HuH-7 (cell line): ENCODE data around the gene FER.
"Not testable (repeated sequence)": the region's sequence is repeated elsewhere in the genome, so short reads cannot be mapped to it uniquely, and the experiment has no call there.

ENCODE experiments used
- DNase-seq: peaks from one replicate; pipeline ENCODE4 v3.0.0; 2011; ENCODE audit warnings: low spot score

Gene FER

DNA sequence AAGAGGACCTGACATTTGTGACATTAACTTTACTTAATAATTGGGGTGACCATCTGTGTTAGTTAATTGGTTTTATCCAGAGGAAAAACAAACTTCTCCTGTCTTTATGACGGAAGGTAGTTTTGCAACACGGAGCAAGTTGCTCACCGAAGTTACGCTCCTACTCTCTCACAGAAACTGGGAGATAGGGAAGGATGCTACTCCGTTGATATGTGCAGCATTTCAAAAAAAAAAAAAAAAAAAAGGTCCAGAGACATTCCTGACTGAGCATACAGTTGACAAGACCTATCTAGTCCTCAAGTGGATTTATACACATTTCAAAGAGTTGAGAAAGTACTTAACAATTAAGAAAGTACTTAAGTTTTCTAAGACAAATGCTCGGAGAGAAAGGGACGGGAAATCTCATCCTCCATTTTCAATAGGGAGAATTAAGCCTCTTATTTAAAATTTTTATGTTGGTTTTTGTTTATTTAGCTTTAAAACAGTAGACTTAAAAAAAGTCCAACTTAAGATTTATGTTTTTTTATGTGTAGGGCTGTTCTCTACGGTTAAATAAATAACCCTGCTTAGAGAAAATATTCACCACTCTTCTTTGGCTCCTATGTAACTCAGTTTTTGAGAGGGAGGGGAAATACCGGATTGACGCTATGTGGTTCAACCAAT lies 455 bp upstream of the FER start:
- DNase-seq = no peak

DNA sequence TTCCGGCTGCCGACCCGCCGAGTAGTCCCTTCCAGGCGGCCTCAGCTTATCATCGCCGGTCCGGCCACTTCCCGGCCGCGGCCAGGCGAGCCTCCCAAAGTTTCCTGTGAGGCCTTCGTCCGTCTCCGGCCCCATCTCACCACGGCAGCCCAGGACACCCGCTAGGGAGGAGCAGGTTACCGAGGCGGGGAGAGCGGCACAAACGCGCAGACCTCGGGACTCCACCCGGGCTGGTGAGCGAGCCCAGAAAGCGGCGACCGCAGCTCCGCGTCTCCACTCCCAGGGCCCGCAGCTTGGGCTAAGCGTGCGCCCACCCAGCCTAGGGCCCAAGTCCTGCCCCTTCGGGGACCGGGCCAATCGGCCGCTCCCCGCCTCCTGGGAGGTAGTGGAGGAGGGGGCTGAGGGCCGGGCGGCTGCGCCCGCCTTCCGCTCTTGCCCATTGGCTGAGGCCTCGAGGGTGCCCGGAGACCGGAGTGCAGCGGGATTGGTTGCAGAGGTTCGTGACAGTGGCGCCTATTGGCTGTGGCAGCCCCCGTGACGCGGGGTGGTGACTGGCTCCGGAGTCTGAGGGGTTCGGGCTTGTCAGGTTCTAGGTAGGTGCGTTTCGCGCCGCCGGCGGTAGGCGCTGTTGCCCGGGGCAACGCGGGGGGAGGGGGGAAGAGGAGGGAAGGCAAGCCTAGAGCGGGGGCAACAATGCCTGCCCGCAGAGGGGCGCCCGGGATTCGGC lies 867 bp downstream of the FER start:
- DNase-seq = peak; percentile 93

DNA sequence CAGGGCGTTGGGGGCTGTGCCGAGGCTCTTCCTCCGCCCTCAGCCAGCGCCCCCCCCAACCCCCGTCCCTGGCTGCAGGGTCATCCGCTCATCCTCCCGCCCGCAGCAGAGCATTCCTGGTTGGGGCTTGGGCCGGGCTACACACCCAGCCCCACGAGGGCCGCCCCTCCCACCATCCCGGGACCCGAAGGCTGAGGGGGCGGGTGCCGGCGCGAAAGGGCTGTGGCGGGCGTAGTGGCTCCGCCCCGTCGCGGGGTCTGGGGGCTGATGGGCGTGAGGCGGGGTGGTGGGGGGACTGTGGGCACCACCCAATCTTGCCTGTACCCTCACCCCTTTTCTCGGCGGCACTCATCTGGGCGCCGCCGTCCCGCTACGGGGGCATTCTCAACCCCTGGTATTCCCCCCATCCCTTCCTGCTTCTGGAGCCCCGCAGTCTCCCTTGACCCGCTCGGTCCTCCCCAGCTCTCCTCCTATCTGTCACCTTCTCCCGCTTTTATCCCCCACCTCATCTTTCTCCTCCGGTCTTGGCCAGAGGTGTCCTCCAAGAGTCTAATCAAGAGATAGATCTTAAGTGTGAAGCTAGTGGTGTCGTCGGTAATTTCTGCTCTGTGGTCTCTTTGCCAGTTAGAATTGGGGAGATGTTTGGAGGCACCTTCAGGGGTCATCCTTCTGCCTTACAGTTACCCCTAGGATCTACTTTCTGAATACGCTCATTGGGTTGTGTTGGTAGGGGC lies 1.6 kb downstream of the FER start:
- DNase-seq = peak; percentile 59

DNA sequence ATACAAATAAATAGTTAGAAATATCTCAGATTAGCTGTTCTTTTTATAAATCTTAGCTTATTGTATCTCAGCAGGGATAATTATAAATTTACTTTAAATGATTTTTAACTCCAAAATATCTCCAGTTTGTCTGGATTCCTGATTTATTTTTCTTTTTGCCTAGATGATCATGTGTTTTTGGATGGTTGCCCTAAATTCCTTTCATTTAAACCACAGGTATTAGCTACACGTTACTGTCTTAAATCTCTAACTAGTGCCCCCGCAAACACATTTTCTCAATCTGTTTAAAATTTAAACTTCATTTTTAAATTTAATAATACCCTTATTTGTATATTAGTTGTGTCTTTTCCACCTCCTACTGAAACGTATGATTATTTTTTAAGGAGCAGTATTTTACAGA lies 5.6 kb downstream of the FER start:
- DNase-seq = no peak

DNA sequence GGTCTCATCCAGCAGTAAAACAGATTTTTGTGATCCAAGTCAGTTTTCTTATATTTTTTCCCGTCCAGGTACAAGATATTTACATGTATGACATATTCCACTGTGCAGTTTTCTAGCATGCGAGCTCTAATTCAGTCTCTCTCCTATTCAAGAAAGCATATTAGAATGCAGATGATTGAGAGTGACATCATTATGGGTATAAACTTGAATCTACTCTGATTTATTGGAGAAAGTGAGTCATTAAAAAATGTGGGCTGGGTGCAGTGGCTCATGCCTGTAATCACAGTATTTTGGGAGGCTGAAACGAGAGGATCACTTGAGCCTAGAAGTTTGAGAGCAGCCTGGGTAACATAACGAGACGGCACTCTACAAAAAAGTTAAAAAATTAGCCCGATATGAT lies 6.2 kb downstream of the FER start:
- DNase-seq = no peak

DNA sequence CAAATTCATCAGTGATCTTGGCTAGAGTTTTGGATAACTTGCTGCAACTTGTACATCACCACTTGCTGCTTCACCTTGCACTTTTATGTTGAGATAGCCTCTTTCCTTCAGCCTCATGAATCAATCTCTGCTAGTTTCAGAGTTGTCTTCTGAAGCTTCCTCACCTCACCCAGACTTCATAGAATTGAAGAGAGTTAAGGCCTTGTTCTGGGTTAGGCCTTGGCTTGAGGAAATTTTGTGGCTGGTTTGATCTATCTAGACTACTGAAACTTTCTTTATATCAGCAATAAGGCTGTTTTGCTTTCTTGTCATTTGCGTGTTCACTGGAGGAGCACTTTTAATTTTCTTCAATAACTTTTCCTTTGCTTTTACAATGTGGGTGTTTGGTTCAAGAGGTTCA lies 12.8 kb downstream of the FER start:
- DNase-seq = no peak

DNA sequence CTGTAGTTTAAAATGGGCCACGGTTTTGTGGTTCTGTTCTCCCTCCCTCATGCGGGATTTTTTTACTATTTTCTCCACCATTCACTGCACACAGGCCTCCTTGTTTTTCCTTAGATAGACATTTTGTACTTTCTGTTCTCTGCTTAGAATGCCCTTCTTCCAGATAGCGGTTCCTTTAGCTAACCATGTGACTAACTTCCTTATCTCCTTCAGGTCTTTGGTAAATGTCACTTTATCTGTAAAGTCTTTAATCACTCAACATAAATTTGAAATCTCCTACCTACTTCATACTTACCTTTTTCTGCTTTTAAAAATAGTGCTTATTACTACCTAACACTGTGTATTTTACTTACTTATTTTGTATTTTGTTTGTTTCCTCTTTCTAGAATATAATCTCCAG lies 15.0 kb downstream of the FER start:
- no peak for DNase-seq

DNA sequence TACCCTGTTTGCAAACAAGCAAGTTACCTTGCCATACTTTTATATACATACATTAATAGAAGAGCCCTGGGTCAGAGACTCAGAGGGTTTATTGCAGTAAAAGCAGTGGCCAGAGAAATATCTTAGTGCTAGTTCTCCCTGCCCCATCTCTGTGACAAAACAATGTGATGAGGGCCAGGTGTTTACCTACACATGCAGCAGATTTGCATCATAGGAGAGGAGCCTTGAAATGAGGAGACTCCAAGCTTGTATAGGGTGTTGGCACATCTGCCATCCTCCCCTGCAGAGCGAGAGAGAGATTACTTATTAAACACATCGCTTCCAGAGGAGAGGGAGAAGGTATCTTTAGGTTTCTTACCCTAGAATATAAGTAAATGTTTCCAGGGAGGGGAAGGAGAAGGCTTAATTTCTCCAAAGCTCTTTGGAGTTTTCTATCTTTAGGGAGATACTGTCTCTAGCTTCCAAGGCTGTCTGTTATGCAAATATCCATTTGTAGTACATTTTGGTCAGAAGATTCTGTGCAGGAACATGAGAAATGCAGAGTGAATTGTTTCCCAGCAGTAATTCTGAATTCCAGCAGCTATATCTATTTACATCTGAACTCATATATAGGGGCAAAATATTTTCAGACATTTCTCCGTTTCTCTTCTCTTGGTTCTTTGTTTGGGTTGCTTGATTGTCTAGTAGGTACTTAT lies 15.7 kb downstream of the FER start:
- DNase-seq = no peak

DNA sequence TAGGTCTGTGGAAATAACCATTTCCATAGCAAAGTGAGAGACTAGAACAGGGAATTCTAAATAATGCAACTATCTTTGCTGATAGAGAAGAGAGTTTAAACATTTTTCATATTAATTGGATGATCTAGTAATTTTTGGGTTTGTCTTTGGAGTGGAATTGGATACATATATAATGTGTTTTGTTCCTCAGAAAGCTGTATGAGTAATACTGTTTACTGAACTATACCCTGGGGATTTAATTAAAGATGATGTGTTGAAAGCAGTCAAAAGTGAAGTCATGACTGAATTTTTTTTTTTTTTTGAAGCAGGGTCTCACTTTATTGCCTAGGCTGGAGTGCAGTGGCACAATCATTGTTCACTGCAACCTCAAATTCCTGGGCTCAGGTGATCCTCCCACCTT lies 17.9 kb downstream of the FER start:
- DNase-seq = no peak

DNA sequence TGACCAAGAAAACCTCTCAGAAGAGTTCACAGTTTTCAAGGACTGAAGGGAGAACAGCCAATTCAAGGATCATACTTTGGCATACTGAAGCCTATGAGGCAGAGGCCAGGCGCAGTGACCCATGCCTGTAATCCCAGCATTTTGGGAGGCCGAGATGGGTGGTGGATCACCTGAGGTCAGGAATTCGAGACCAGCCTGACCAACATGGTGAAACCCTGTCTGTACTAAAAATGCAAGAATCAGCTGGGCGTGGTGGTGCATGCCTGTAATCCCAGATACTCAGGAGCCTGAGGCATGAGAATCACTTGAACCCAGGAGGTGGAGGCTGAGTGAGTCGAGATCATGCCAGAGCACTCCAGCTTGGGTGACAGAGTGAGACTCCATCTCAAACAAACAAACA lies 19.2 kb downstream of the FER start:
- DNase-seq = not testable (repeated sequence)

DNA sequence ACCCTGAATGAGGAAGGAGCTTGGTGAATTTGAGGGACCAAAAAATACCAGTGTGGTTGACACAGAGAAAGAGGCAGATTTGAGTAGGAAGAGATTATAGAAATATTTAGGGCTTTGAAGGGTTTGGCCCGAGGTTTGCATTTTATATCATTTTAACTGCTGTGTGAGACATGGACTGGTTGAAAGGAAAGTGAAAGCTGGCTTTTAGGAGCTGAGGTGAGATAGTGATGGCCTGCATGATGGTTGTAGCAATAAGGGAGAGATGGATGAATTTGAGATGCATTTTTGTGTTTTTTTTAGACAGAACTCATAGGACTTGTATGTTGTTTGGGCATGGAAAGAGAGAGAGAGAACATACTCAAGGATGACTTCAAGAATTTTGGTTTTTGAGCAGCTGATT lies 21.7 kb downstream of the FER start:
- DNase-seq = no peak

DNA sequence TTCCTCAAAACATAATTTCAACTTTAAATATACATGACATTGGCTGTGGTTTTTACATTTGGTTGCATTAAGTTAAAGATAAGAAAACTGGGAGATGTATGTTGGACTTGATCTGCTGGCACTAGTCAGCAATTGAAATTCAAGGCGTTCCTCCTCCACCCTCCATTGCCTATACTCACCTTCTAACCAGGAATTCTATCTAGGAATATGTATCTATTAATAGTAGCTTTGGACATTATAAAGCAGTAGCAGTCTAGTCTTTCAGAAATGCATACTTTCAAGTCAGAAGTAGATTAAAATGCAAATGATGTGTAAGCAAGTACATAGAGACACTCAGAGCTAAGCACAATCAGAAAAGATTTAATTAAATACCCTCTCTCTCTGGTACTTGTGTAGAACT lies 24.9 kb downstream of the FER start:
- DNase-seq = no peak

DNA sequence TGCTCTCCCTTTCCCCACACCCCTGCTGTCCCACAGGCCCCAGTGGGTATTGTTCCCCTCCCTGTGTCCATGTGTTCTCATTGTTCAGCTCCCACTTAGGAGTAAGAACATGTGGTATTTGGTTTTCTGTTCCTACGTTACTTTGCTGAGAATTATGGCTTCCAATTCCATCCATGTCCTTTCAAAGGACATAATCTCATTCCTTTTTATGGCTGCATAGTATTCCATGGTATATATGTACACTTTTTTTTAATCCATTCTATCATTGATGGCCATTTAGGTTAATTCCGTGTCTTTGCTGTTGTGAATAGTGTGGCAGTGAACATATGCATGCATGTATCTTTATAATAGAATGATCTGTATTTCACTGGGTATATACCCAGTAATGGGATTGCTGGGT lies 25.6 kb downstream of the FER start:
- DNase-seq = no peak

DNA sequence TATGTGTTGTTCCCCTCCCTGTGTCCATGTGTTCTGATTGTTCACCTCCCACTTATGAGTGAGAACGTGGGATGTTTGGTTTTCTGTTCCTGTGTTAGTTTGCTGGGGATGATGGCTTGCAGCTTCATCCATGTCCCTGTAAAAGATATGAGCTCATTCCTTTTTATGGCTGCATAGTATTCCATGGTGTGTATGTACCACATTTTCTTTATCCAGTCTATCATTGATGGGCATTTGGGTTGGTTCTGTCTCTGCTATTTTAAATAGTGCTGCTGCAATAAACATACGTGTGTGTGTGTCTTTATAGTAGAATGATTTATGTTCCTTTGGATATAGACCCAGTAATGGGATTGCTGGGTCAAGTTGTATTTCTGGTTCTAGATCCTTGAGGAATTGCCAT lies 26.4 kb downstream of the FER start:
- DNase-seq = not testable (repeated sequence)

DNA sequence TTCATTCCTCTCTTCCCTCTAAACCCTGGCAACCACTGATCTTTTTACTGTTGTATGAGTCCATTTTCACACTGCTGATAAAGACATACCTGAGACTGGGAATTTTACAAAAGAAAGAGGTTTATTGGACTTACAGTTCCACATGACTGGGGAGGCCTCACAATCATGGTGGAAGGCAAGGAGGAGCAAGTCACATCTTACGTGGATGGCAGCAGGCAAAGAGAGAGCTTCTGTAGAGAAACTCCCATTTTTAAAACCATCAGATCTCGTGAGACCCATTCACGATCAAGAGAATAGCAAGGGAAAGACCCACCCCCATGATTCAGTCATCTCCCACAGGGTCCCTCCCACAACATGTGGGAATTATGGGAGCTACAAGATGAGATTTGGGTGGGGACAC lies 29.9 kb downstream of the FER start:
- DNase-seq = not testable (repeated sequence)

DNA sequence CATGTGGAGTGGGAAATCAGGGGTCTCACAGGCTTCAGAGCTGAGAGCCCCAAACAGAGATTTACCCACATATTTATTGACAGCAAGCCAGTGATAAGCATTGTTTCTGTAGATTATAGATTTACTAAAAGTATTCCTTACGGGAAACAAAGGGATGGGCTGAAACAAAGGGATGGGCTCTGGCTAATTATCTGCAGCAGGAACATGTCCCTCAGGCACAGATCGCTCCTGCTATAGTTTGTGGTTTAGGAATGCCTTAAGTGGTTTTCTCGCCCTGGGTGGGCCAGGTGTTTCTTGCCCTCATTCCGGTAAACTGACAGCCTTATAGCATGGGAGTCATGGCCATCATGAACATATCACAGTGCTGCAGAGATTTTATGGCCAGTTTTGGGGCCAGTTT lies 36.9 kb downstream of the FER start:
- DNase-seq = not testable (repeated sequence)

DNA sequence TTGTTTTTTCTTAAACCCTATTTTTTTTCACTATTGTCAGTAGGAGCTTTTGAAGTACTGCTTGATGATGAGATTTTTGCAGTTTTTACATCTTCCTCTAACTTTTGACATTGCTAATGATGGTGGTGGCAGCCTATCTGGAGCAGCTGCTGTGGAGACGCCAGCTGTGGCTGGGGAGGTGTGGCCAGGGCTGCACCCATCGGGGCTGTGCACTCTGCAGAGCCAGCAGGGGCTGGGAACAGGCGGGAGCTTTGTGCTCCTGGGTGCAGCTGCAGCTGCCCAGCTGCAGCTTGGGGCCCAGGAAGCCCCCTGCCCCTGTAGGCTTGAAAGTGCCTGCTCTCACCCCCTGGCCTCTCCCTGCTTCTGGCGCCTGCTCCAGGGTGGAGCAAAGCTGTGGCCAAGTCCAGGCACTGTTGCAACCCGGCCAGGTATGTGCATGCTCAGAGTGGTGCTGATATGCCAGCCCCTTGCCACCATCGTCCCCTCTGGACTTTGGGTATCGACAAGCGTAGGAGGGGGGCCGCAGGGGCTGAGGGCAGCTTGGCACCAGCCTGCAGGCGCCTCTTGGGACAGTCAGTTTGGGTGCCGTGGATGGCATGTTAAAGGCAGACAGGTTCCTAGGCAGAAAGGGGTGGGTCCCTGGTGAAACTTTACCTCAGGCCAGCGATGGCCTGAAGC lies 39.2 kb downstream of the FER start:
- DNase-seq = no peak

DNA sequence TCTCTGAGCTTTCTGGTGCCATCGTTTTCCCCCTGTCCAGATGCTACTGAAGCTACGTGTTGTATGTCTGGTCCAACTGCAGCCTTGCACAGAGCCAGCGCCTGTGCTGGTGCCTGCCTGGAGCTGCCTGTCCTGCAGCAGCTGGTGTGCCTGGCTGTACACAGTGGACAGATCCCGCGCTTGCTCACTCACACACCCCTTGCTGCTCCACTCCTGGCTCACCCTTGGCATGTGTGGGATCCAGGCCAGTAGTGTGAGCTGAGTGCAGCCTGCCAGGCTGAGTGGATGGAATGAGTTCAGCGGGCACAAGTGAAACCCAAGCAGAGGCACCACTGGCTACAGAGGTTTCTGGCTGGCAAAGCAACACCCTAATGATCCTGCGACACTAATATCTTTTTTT lies 40.4 kb downstream of the FER start:
- no peak for DNase-seq

DNA sequence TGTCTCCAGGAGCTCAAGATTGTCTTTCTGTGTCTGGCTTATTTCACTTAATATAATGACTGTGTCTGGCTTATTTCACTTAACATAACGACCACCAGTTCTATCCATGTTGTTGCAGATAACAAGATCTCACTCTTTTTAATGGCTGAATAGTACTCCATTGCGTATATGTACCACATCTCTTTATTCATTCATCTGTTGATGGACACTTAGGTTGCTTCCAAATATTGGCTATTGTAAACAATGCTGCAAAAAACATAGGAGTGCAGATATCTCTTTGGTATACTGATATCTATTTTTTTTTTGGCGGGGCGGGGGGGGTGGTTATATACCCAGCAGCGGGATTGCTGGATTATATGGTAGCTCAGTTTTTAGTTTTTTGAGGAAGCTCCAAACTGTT lies 45.5 kb downstream of the FER start:
- no peak for DNase-seq

DNA sequence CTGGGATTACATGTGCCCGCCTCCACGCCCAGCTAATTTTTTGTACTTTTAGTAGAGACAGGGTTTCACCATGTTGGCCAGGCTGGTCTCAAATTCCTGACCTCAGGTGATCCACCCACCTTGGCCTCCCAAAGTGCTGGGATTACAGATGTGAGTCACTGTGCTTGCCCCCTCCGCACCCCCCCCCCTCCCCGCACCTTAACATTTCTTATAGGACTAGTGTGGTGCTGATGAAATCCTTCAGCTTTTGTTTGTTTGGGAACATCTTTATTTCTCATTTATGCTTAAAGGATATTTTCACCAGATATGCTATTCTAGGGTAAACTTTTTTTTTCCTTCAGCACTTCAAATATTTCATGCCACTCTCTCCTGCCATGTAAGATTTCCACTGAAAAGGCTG lies 46.7 kb downstream of the FER start:
- DNase-seq = not testable (repeated sequence)

DNA sequence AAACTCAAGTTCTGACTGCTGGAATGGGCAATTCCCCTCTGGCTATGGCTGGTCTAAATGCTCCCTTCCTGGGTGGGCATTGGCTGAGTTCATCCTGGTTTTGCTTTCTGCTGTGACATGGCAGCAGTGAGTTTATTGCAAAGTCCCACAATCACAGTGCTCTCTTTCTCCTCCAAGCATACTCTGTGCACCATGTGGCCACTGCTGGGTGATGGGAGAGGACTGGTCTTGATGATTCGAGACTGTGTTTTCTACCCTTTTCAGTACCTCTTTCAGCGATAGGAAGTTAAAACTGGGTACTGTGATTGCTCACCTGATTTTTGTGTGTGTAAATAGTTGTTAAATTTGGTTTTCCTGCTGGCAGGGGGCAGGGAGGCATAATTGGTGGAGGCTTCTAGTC lies 49.7 kb downstream of the FER start:
- no peak for DNase-seq

DNA sequence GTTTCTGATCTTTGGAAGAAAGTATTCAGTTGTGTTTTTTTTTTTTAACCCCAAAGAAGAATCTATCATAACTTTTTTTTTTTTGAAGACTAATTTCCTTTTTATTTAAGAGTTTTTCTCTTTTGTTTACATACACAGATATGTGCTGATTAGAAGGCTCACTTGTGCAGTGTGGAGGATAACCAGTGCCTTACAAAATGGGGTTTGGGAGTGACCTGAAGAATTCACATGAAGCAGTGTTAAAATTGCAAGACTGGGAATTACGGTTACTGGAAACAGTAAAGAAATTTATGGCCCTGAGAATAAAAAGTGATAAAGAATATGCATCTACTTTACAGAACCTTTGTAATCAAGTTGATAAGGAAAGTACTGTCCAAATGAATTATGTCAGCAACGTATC lies 50.3 kb downstream of the FER start:
- no peak for DNase-seq
